H9 (cell line): Measurements from ENCODE around the gene LIN54. TPM values are rescaled to one million over a fixed set of nuclear protein-coding genes. Genes with fewer than 3 reads are reported as not detected.

Experiments
- DNase-seq: peaks from one replicate; pipeline ENCODE4 v3.0.0-alpha.2; 2017
- H2AFZ ChIP-seq: one replicate; pipeline ENCODE4 v1.6.1; 2013; ENCODE audit warnings: mild to moderate bottlenecking, low read length, control low read depth, moderate library complexity
- H2AK5ac ChIP-seq: 2 replicates; pipeline ENCODE4 v1.6.1; 2013; ENCODE audit warnings: low read length, control low read depth, mixed read lengths; ENCODE audit not compliant: insufficient read length
- H2BK120ac ChIP-seq: one replicate; pipeline ENCODE4 v1.6.1; 2013; ENCODE audit warnings: low read depth, mild to moderate bottlenecking, low read length, control low read depth, inconsistent platforms; ENCODE audit not compliant: poor library complexity, severe bottlenecking
- H2BK12ac ChIP-seq: 2 replicates; pipeline ENCODE4 v1.6.1; 2013; ENCODE audit warnings: low read length, control low read depth, mixed read lengths, low read depth; ENCODE audit not compliant: insufficient read length
- H2BK15ac ChIP-seq: 2 replicates; pipeline ENCODE4 v1.6.1; 2013; ENCODE audit warnings: low read depth, low read length, control low read depth
- H2BK20ac ChIP-seq: one replicate; pipeline ENCODE4 v1.6.1; 2013; ENCODE audit warnings: low read depth, mild to moderate bottlenecking, low read length, control low read depth, inconsistent platforms; ENCODE audit not compliant: poor library complexity, severe bottlenecking
- H2BK5ac ChIP-seq: 2 replicates; pipeline ENCODE4 v1.6.1; 2013; ENCODE audit warnings: low read length, control low read depth, mixed read lengths; ENCODE audit not compliant: insufficient read length
- H3K14ac ChIP-seq: 2 replicates; pipeline ENCODE4 v1.6.1; 2013; ENCODE audit warnings: low read length, control low read depth; ENCODE audit not compliant: insufficient read depth
- H3K18ac ChIP-seq: 2 replicates; pipeline ENCODE4 v1.6.1; 2013; ENCODE audit warnings: low read depth, mild to moderate bottlenecking, mixed read lengths, low read length, control low read depth; ENCODE audit not compliant: insufficient read length
- H3K23ac ChIP-seq: 2 replicates; pipeline ENCODE4 v1.6.1; 2013; ENCODE audit warnings: low read length, control low read depth, mixed read lengths, low read depth; ENCODE audit not compliant: insufficient read length
- H3K23me2 ChIP-seq: 2 replicates; pipeline ENCODE4 v1.6.1; 2013; ENCODE audit warnings: low read depth, mild to moderate bottlenecking, mixed read lengths, low read length, control low read depth; ENCODE audit not compliant: insufficient read length, poor library complexity, severe bottlenecking
- H3K27ac ChIP-seq: 2 replicates; pipeline ENCODE4 v1.5.1; 2013; ENCODE audit warnings: low read length, control low read depth, mixed read lengths, low read depth; ENCODE audit not compliant: insufficient read length
- H3K27me3 ChIP-seq: 2 replicates; pipeline ENCODE4 v1.6.1; 2013; ENCODE audit warnings: low read length, control low read depth, inconsistent platforms; ENCODE audit not compliant: insufficient read depth
- H3K4ac ChIP-seq: 2 replicates; pipeline ENCODE4 v1.6.1; 2013; ENCODE audit warnings: low read depth, mild to moderate bottlenecking, control low read depth, inconsistent platforms, low read length, moderate library complexity
- H3K4me1 ChIP-seq: 2 replicates; pipeline ENCODE4 v1.6.1; 2013; ENCODE audit warnings: low read length, control low read depth, inconsistent platforms; ENCODE audit not compliant: insufficient read depth
- H3K4me2 ChIP-seq: 2 replicates; pipeline ENCODE4 v1.6.1; 2013; ENCODE audit warnings: low read length, control low read depth, mixed read lengths; ENCODE audit not compliant: insufficient read length, insufficient read depth
- H3K56ac ChIP-seq: 2 replicates; pipeline ENCODE4 v1.6.1; 2013; ENCODE audit warnings: low read depth, mild to moderate bottlenecking, mixed read lengths, low read length, control low read depth; ENCODE audit not compliant: insufficient read length
- H3K79me1 ChIP-seq: 2 replicates; pipeline ENCODE4 v1.6.1; 2013; ENCODE audit warnings: low read depth, mild to moderate bottlenecking, moderate library complexity, low read length, control low read depth, inconsistent platforms; ENCODE audit not compliant: insufficient read depth, poor library complexity, severe bottlenecking
- H3K79me2 ChIP-seq: 2 replicates; pipeline ENCODE4 v1.6.1; 2013; ENCODE audit warnings: low read length, control low read depth, inconsistent platforms; ENCODE audit not compliant: insufficient read depth
- H3K9ac ChIP-seq: 2 replicates; pipeline ENCODE4 v1.6.1; 2013; ENCODE audit warnings: low read length, control low read depth, mixed read lengths; ENCODE audit not compliant: insufficient read length; ENCODE audit errors: extremely low read depth
- H3K9me3 ChIP-seq: one replicate; pipeline ENCODE4 v1.6.1; 2013; ENCODE audit warnings: low read depth, low read length, inconsistent platforms; ENCODE audit not compliant: control insufficient read depth
- H3T11ph ChIP-seq: one replicate; pipeline ENCODE4 v1.6.1; 2013; ENCODE audit warnings: mild to moderate bottlenecking, low read length, control low read depth, inconsistent platforms
- H4K20me1 ChIP-seq: one replicate; pipeline ENCODE4 v1.6.1; 2013; ENCODE audit not compliant: control insufficient read depth, insufficient read length, insufficient read depth
- H4K5ac ChIP-seq: 2 replicates; pipeline ENCODE4 v1.6.1; 2013; ENCODE audit warnings: low read depth, mild to moderate bottlenecking, mixed read lengths, low read length, control low read depth; ENCODE audit not compliant: insufficient read length
- H4K8ac ChIP-seq: replicated peaks from 2 replicates; pipeline ENCODE4 v1.6.1; 2013; ENCODE audit warnings: low read length, control low read depth, mixed read lengths, low read depth; ENCODE audit not compliant: insufficient read length
- H4K91ac ChIP-seq: 2 replicates; pipeline ENCODE4 v1.6.1; 2013; ENCODE audit warnings: low read depth, mild to moderate bottlenecking, moderate library complexity, mixed read lengths, low read length, control low read depth; ENCODE audit not compliant: insufficient read length
- H3K27ac Mint-ChIP-seq, 3 experiments: 2 replicates in 2 of 3; 3 replicates in 1 of 3; pipeline ENCODE4 v1.8.0; 2020 to 2021; ENCODE audit warnings: mixed read lengths in 3 of 3, mild to moderate bottlenecking in 1 of 3, moderate library complexity in 1 of 3
- H3K27me3 Mint-ChIP-seq: 2 replicates; pipeline ENCODE4 v1.8.0; 2021; ENCODE audit warnings: low read depth, mild to moderate bottlenecking, moderate library complexity, mixed read lengths
- H3K36me3 Mint-ChIP-seq, 3 experiments: 2 replicates in 2 of 3; 3 replicates in 1 of 3; pipeline ENCODE4 v1.8.0; 2020 to 2021; ENCODE audit warnings: low read depth in 3 of 3, mixed read lengths in 3 of 3; ENCODE audit not compliant: insufficient read depth in 1 of 3
- H3K4me1 Mint-ChIP-seq, 2 experiments: 2 replicates each; pipeline ENCODE4 v1.8.0; 2020; ENCODE audit warnings: mixed read lengths in 2 of 2
- H3K4me3 Mint-ChIP-seq, 2 experiments: 2 replicates in 1 of 2; 3 replicates in 1 of 2; pipeline ENCODE4 v1.8.0; 2020 to 2021; ENCODE audit warnings: mild to moderate bottlenecking in 2 of 2, mixed read lengths in 2 of 2, moderate library complexity in 1 of 2
- H3K9me3 Mint-ChIP-seq, 2 experiments: 2 replicates in 1 of 2; 3 replicates in 1 of 2; pipeline ENCODE4 v1.8.0; 2020; ENCODE audit warnings: mild to moderate bottlenecking in 2 of 2, mixed read lengths in 2 of 2, moderate library complexity in 1 of 2
- WGBS: extraction: QIAGEN DNeasy Blood & Tissue Kit; methylation state at CpG from one replicate; pipeline ENCODE4 v1.1.7; 2013; ENCODE audit warnings: missing lambda C conversion rate, low lambda C conversion rate, mixed read lengths; ENCODE audit not compliant: insufficient read length; ENCODE audit errors: extremely low coverage; 5-methylcytosine and 5-hydroxymethylcytosine counted together
- total RNA-seq: library from RNA; stranded (reverse); gene quantifications from 2 replicates; pipeline ENCODE4 v1.2.1, GENCODE V29; 2021
- TF ChIP-seq, protein P1 (sequence below): fragments of 200-600 bp; sonication (generic); conservative IDR thresholded peaks from 3 replicates; pipeline ENCODE4 v1.8.0; 2021; ENCODE audit warnings: antibody characterized with exemption, mild to moderate bottlenecking

Gene LIN54
- total RNA-seq, 1 experiment from 2014 or later, result 16.3 TPM

DNA sequence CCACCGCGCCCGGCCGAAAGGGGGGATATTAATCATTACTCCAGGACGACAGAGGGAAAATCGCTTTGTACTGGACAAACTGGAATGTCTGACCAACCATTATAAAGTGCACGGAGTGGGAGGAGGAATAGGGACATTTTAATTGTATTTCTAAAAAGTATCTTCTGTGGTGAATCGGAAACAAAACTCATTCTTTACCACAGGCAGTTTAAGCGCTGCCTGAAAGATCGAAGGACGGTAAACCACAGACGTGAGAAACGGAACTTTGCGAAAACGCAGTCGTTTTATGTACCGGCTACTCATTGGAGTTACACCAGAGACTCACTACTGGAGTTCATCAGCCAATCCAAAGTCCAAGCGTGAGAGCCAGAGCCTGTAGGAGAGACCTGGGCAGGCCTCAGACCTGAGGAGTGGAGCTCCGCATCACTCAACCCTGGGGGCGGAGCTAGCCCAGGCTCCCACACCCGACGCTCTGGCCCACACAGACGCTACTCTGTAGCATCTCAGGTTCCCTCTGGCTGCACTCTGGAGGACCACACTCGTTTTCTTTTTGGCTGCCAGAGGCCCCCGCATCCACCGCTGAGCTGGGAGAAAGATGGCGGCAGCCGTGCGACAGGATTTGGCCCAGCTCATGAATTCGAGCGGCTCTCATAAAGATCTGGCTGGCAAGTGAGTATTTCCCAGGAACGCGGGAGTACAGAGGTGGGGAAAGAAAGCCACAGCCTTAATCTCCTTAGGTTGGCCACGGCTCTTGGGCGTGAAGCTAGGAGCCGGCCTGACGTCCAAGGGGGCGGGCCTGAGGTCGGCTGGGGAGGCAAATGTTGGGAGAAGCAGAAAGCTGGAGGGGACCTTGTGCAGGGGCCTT is 24.2 kb upstream of the LIN54 start, which contains the start of gene COPS4:
Gene COPS4 (plus strand): TSS at position 554 of the 865 bp plus-strand sequence. CDS start 42 bp downstream, at position 596.
- no peaks in the 10 kb centered on the region for H3K9me3 Mint-ChIP-seq
- Histone ChIP-seq H4K91ac (no peak within 1 kb of the TSS), H2BK12ac (no peak within 1 kb of the TSS), H3K79me2 (peaks cover 5% of the 10 kb centered on the region; the same call in 1 of the 2 replicates), H4K20me1 (no peaks in the 10 kb centered on the region), H3K9ac (peak within 1 kb of the TSS; percentile 82), H3K56ac (no peak within 1 kb of the TSS), H3K23ac (no peak within 1 kb of the TSS), H3K23me2 (peaks cover 6% of the 10 kb centered on the region), H3K4me2 (peak within 1 kb of the TSS; percentile 99), H2AK5ac (no peak within 1 kb of the TSS), H3K79me1 (peaks cover 3% of the 10 kb centered on the region), H2BK120ac (no peak within 1 kb of the TSS), H4K8ac (no peak within 1 kb of the TSS), H3T11ph (no peak within 1 kb of the TSS), H2BK20ac (no peak within 1 kb of the TSS), H3K27me3 (no peaks in the 10 kb centered on the region), H2AFZ (peak within 1 kb of the TSS; percentile 75), H4K5ac (no peak within 1 kb of the TSS), H3K4me1 (no peaks in the 10 kb centered on the region; the same call in 1 of the 2 replicates), H3K27ac (peak within 1 kb of the TSS; percentile 61), H3K14ac (no peak within 1 kb of the TSS), H2BK5ac (no peak within 1 kb of the TSS), H3K4ac (no peak within 1 kb of the TSS), H3K9me3 (no peaks in the 10 kb centered on the region), H2BK15ac (no peak within 1 kb of the TSS), H3K18ac (peak within 1 kb of the TSS; percentile 59)
- no peaks in the 10 kb centered on the region for H3K36me3 Mint-ChIP-seq
- WGBS, result no CpG with 5 or more reads among the region's 39 CpGs
- DNase-seq, result peak; percentile 99
- H3K4me1 Mint-ChIP-seq, result peaks cover 4 to 11% of the 10 kb centered on the region in 2 experiments
- TF ChIP-seq, protein P1, sequence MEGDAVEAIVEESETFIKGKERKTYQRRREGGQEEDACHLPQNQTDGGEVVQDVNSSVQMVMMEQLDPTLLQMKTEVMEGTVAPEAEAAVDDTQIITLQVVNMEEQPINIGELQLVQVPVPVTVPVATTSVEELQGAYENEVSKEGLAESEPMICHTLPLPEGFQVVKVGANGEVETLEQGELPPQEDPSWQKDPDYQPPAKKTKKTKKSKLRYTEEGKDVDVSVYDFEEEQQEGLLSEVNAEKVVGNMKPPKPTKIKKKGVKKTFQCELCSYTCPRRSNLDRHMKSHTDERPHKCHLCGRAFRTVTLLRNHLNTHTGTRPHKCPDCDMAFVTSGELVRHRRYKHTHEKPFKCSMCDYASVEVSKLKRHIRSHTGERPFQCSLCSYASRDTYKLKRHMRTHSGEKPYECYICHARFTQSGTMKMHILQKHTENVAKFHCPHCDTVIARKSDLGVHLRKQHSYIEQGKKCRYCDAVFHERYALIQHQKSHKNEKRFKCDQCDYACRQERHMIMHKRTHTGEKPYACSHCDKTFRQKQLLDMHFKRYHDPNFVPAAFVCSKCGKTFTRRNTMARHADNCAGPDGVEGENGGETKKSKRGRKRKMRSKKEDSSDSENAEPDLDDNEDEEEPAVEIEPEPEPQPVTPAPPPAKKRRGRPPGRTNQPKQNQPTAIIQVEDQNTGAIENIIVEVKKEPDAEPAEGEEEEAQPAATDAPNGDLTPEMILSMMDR, result peak; percentile 48; the same call in 2 of the 3 replicates
- H3K27ac Mint-ChIP-seq, result peak within 1 kb of the TSS; percentile 98 to 99 (median 99)
- peak within 1 kb of the TSS; percentile 91 to 98 for H3K4me3 Mint-ChIP-seq
- peaks cover 13% of the 10 kb centered on the region for H3K27me3 Mint-ChIP-seq
